Adrenal gland (tissue), 5 donors: ENCODE data around the gene PNPLA7.
"Not testable (repeated sequence)": the region's sequence is repeated elsewhere in the genome, so short reads cannot be mapped to it uniquely, and the experiment has no call there.

Experiments used
- CTCF ChIP-seq, 6 experiments: fragments of 450-650 bp in 4 of 6; fragments of 200-600 bp in 2 of 6; sonication (generic) in 1 of 6; IDR thresholded peaks; 1 replicate in 5 of 6; 2 replicates in 1 of 6; pipeline versions ENCODE4 v1.5.1 to v1.8.0; 2016 to 2021; ENCODE audit warnings: antibody characterized with exemption in 6 of 6, mild to moderate bottlenecking in 2 of 6, moderate library complexity in 1 of 6
- POLR2A ChIP-seq, 2 donors: fragments of 450-650 bp; IDR thresholded peaks; one replicate each; pipeline ENCODE4 v1.6.1; 2017; ENCODE audit warnings: antibody characterized with exemption in 2 of 2, mild to moderate bottlenecking in 2 of 2, moderate library complexity in 1 of 2
- donor health status: DM: no; HTN: no; CAD: no.

DNA sequence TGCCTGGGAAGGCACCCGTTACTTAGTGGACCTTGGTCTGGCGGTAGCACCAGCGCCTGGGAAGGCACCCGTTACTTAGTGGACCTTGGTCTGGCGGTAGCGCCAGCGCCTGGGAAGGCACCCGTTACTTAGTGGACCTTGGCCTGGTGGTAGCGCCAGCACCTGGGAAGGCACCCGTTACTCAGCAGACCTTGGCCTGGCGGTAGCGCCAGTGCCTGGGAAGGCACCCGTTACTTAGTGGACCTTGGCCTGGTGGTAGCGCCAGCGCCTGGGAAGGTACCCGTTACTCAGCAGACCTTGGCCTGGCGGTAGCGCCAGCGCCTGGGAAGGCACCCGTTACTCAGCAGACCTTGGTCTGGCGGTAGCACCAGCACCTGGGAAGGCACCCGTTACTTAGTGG, 39.1 kb downstream of the PNPLA7 start:
- TF ChIP-seq CTCF, POLR2A (IDR thresholded peaks at IDR 0.05): not testable (repeated sequence)
